Embryonic facial prominence (tissue), 1 donor: ENCODE data around the gene PNMA8A.
A peak's percentile ranks its signal among the peaks of the same experiment; 100 is the strongest.
"Not testable (repeated sequence)": the region's sequence is repeated elsewhere in the genome, so short reads cannot be mapped to it uniquely, and the experiment has no call there.

Source experiments
- DNase-seq: peaks from one replicate; pipeline ENCODE4 v3.0.0-alpha.2; 2016; ENCODE audit errors: extremely low spot score

PNMA8A gene

GRCh38 chr19:46471116-46471733 lies at the start of gene PNMA8A:
Gene PNMA8A (minus strand): TSS chr19:46471563. CDS start chr19:46471035, 528 bp downstream.
- DNase-seq = peak; percentile 66

- no peak for DNase-seq
These were observed 49.3 kb upstream of the PNMA8A start for GRCh38 chr19:46520616-46521015.

GRCh38 chr19:46517471-46517870 lies 46.1 kb upstream of the PNMA8A start:
- DNase-seq = no peak

GRCh38 chr19:46515879-46516350 lies 44.6 kb upstream of the PNMA8A start:
- DNase-seq = no peak

- no peak for DNase-seq
These were observed 43.9 kb upstream of the PNMA8A start for GRCh38 chr19:46515290-46515609.

- DNase-seq = no peak
These were observed 43.4 kb upstream of the PNMA8A start for GRCh38 chr19:46514589-46515289.

- no peak for DNase-seq
These were observed 42.3 kb upstream of the PNMA8A start for GRCh38 chr19:46513461-46514236.

GRCh38 chr19:46511237-46511636 lies 39.9 kb upstream of the PNMA8A start:
- DNase-seq = no peak

- no peak for DNase-seq
These were observed 36.8 kb upstream of the PNMA8A start for GRCh38 chr19:46508206-46508605.

- DNase-seq = no peak
These were observed 32.6 kb upstream of the PNMA8A start for GRCh38 chr19:46503848-46504453.

- no peak for DNase-seq
These were observed 31.5 kb upstream of the PNMA8A start for GRCh38 chr19:46502891-46503290.

GRCh38 chr19:46499692-46500091 lies 28.3 kb upstream of the PNMA8A start:
- DNase-seq = no peak

- DNase-seq = no peak
These were observed 26.4 kb upstream of the PNMA8A start for GRCh38 chr19:46497773-46498172.

- not testable (repeated sequence) for DNase-seq
These were observed 25.5 kb upstream of the PNMA8A start for GRCh38 chr19:46496886-46497285.

GRCh38 chr19:46496304-46496703 lies 24.9 kb upstream of the PNMA8A start:
- DNase-seq = no peak

- peak; percentile 61 for DNase-seq
These were observed 24.4 kb upstream of the PNMA8A start, which contains the start of gene PNMA8B for GRCh38 chr19:46495786-46496099. Gene PNMA8B (minus strand): TSS chr19:46495867. CDS start chr19:46495465, 402 bp downstream.

- DNase-seq = no peak
These were observed 23.8 kb upstream of the PNMA8A start for GRCh38 chr19:46494941-46495785.

GRCh38 chr19:46494146-46494940 lies 23.0 kb upstream of the PNMA8A start:
- DNase-seq = no peak

- DNase-seq = no peak
These were observed 22.1 kb upstream of the PNMA8A start for GRCh38 chr19:46493236-46494145.

GRCh38 chr19:46492841-46493235 lies 21.5 kb upstream of the PNMA8A start:
- no peak for DNase-seq
